Fibroblast of pulmonary artery (primary cell): ENCODE data around the gene CC2D2B.

Experiments
- DNase-seq: peaks from one replicate; pipeline ENCODE4 v3.0.0-alpha.2; 2010; ENCODE audit warnings: low read depth
- H3K4me3 ChIP-seq: replicated peaks from 2 replicates; pipeline ENCODE4 v1.5.1; 2011; ENCODE audit warnings: low read depth, mild to moderate bottlenecking, control low read depth, low read length, moderate library complexity
- CTCF ChIP-seq: IDR thresholded peaks from 2 replicates; pipeline ENCODE4 v1.5.1; 2011; ENCODE audit warnings: mild to moderate bottlenecking, control low read depth, low read length, inconsistent platforms; ENCODE audit errors: missing control alignments

Gene CC2D2B

GRCh38 chr10:95907456-95908253, at the start of gene CC2D2B:
Gene CC2D2B (plus strand): TSS chr10:95907975. CDS start chr10:95911324, 3,349 bp downstream.
- TF ChIP-seq CTCF: no peak
- peak within 1 kb of the TSS; percentile 78 for H3K4me3 ChIP-seq
- peak; percentile 81 for DNase-seq

DNA sequence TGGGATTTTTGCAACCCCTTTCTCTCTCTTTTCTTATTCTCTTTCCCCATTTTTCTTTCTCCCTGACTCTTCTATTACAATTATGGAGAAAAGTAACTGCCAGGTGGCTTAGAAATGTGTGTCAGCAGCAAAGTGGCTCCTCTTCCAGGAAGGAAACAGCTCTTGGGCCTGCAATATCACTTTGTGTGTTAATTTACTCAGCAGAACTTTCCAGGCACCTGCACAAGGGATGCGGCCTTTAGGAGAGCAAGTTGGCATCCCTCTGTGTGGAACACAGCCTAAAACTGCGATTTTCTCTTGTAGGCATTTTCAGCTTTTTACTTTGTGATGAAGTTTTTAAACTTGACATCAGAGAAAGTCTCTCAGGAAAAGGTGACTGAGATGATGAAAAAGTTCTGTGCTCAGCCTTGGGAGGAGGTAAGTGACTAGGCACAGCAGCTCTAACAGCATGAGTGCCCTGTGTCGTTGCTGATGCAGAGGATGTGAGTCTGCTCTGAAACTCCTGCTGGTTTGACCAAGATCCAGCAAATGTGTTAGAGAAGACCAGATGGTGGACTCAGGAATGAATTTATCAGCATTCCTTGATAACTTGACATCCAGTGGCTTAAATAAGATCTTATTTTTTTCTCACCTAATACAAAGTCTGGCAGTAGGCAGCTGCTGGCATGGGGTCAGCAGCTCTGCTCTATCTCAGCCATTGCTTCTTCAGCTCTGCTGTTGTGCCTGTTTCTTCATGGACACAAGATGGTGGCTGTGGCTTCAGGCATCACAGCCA, 47.4 kb upstream of the CC2D2B start:
- no peak for DNase-seq
- no peak overlapping the region for H3K4me3 ChIP-seq
- no peak for TF ChIP-seq CTCF

- no peak for DNase-seq
- H3K4me3 ChIP-seq: no peak overlapping the region
- TF ChIP-seq CTCF: no peak
Measured at GRCh38 chr10:95861386-95861785, 46.4 kb upstream of the CC2D2B start.

DNA sequence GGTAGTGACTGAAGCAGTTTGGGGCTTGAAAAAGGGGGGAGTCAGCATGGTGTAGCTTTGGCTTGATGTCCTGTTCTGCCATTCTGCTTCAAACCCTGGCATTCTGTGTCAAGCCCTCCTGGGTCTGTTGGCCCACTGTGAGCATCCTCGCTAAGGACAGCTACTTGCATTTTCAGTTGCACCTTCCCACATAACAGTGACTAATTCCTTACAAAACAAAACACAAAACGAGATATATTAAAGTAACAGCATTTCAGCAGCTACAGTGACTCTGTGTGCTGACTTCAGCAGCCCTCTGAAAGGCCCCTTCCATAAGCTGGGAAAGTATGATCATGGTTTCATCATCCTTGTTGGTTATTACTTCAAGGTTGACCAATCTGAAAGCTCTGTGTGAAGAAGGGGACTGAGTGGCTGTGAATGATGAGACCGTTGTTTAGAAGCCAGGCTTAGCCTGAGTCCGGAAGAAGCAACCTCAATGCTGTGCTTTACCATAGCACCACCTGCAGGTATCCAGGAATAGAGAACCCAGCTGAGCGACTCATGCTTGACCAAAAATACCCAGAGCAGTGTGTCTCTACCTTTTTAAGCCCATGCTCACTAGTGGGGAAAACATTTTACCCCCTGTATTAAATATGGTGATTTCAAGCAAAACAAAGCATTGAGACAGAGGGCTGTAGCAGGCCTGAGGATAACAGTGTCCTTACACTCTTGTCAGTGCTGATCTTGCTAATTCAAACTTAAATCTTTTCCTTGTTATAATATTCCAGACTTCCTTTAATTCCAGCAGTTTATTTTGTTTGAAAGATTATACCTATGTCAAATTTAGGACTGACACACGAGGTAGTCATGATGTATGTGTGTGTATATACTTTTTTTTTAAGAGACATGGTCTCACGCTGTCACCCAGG, 42.6 kb upstream of the CC2D2B start:
- TF ChIP-seq CTCF: peak; percentile 94
- DNase-seq: peak; percentile 92
- H3K4me3 ChIP-seq: no peak overlapping the region

- no peak for TF ChIP-seq CTCF
- H3K4me3 ChIP-seq: no peak overlapping the region
- DNase-seq: no peak
Measured at GRCh38 chr10:95865814-95866466, 41.8 kb upstream of the CC2D2B start.

GRCh38 chr10:95866467-95866842, 41.3 kb upstream of the CC2D2B start:
- H3K4me3 ChIP-seq: no peak overlapping the region
- TF ChIP-seq CTCF: no peak
- no peak for DNase-seq
